Parathyroid adenoma (tissue), 2 donors: ENCODE measurements around the gene ZER1.

Experiments
- H2AFZ ChIP-seq: fragments of 300-600 bp; sonication (generic); one replicate; pipeline ENCODE4 v1.7.0; 2017; ENCODE audit warnings: antibody characterized with exemption, mild to moderate bottlenecking
- H3K27ac ChIP-seq: fragments of 300-600 bp; sonication (generic); one replicate; pipeline ENCODE4 v1.7.0; 2017
- H3K27me3 ChIP-seq: fragments of 300-600 bp; sonication (generic); one replicate; pipeline ENCODE4 v1.7.0; 2017; ENCODE audit warnings: low read length; ENCODE audit not compliant: control insufficient read depth, insufficient read depth
- H3K36me3 ChIP-seq: fragments of 300-600 bp; sonication (generic); one replicate; pipeline ENCODE4 v1.7.0; 2017; ENCODE audit warnings: low read length; ENCODE audit not compliant: control insufficient read depth, insufficient read depth
- H3K4me1 ChIP-seq: fragments of 300-600 bp; sonication (generic); one replicate; pipeline ENCODE4 v1.7.0; 2017; ENCODE audit warnings: control low read depth
- H3K4me2 ChIP-seq: fragments of 300-600 bp; sonication (generic); one replicate; pipeline ENCODE4 v1.7.0; 2017; ENCODE audit warnings: low read length
- H3K4me3 ChIP-seq: fragments of 300-600 bp; sonication (generic); one replicate; pipeline ENCODE4 v1.7.0; 2017; ENCODE audit warnings: low read depth, low read length
- H3K79me2 ChIP-seq: fragments of 300-600 bp; sonication (generic); one replicate; pipeline ENCODE4 v1.7.0; 2017; ENCODE audit warnings: control low read depth
- H3K9ac ChIP-seq: fragments of 300-600 bp; sonication (generic); one replicate; pipeline ENCODE4 v1.7.0; 2017; ENCODE audit warnings: mild to moderate bottlenecking
- H3K9me3 ChIP-seq: fragments of 300-600 bp; sonication (generic); one replicate; pipeline ENCODE4 v1.7.0; 2017; ENCODE audit warnings: low read length; ENCODE audit not compliant: control insufficient read depth
- CTCF ChIP-seq: fragments of 300-600 bp; sonication (generic); IDR thresholded peaks from one replicate; pipeline ENCODE4 v1.7.0; 2017; ENCODE audit warnings: antibody characterized with exemption, mild to moderate bottlenecking
- donor health status: primary hyperparathyroidism.

Gene ZER1

GRCh38 chr9:128808543-128808942 is 36.8 kb upstream of the ZER1 start:
- no peak for TF ChIP-seq CTCF
- H2AFZ ChIP-seq: no peak overlapping the region
- no peak overlapping the region for H3K4me2 ChIP-seq
- H3K27ac ChIP-seq: no peak overlapping the region
- H3K9ac ChIP-seq: no peak overlapping the region
- H3K79me2 ChIP-seq: no peaks in the 10 kb centered on the region
- H3K9me3 ChIP-seq: no peaks in the 10 kb centered on the region
- H3K4me3 ChIP-seq: no peak overlapping the region
- no peaks in the 10 kb centered on the region for H3K36me3 ChIP-seq
- H3K4me1 ChIP-seq: no peaks in the 10 kb centered on the region
- H3K27me3 ChIP-seq: no peaks in the 10 kb centered on the region

GRCh38 chr9:128807827-128808226 is 36.1 kb upstream of the ZER1 start:
- Histone ChIP-seq H3K4me1 (no peaks in the 10 kb centered on the region), H3K27me3 (no peaks in the 10 kb centered on the region), H3K4me3 (no peak overlapping the region), H3K4me2 (no peak overlapping the region), H3K9me3 (no peaks in the 10 kb centered on the region), H3K27ac (no peak overlapping the region), H3K36me3 (no peaks in the 10 kb centered on the region), H3K79me2 (no peaks in the 10 kb centered on the region), H2AFZ (no peak overlapping the region), H3K9ac (no peak overlapping the region)
- no peak for TF ChIP-seq CTCF

GRCh38 chr9:128805661-128806060 is 33.9 kb upstream of the ZER1 start:
- no peak overlapping the region for H2AFZ ChIP-seq
- H3K4me2 ChIP-seq: no peak overlapping the region
- H3K79me2 ChIP-seq: no peaks in the 10 kb centered on the region
- H3K27me3 ChIP-seq: no peaks in the 10 kb centered on the region
- H3K4me1 ChIP-seq: no peaks in the 10 kb centered on the region
- H3K4me3 ChIP-seq: no peak overlapping the region
- no peak overlapping the region for H3K27ac ChIP-seq
- no peak overlapping the region for H3K9ac ChIP-seq
- no peaks in the 10 kb centered on the region for H3K9me3 ChIP-seq
- no peak for TF ChIP-seq CTCF
- no peaks in the 10 kb centered on the region for H3K36me3 ChIP-seq

- H3K4me2 ChIP-seq: no peak overlapping the region
- no peaks in the 10 kb centered on the region for H3K27me3 ChIP-seq
- no peak overlapping the region for H3K27ac ChIP-seq
- H3K4me3 ChIP-seq: no peak overlapping the region
- H2AFZ ChIP-seq: no peak overlapping the region
- H3K9ac ChIP-seq: no peak overlapping the region
- no peak for TF ChIP-seq CTCF
- peaks cover 4% of the 10 kb centered on the region for H3K4me1 ChIP-seq
- H3K9me3 ChIP-seq: no peaks in the 10 kb centered on the region
- H3K36me3 ChIP-seq: no peaks in the 10 kb centered on the region
- no peaks in the 10 kb centered on the region for H3K79me2 ChIP-seq
Observed at GRCh38 chr9:128802482-128802881, 30.8 kb upstream of the ZER1 start.

GRCh38 chr9:128800061-128800460 is 28.3 kb upstream of the ZER1 start:
- H3K79me2 ChIP-seq: no peaks in the 10 kb centered on the region
- H3K9me3 ChIP-seq: no peaks in the 10 kb centered on the region
- H3K9ac ChIP-seq: no peak overlapping the region
- H3K4me2 ChIP-seq: no peak overlapping the region
- H3K4me3 ChIP-seq: no peak overlapping the region
- no peaks in the 10 kb centered on the region for H3K36me3 ChIP-seq
- no peak overlapping the region for H2AFZ ChIP-seq
- H3K27ac ChIP-seq: no peak overlapping the region
- no peaks in the 10 kb centered on the region for H3K27me3 ChIP-seq
- TF ChIP-seq CTCF: no peak
- H3K4me1 ChIP-seq: peaks cover 4% of the 10 kb centered on the region
